Large intestine (tissue), 3 donors: Measurements from ENCODE around the gene ROR1. TPM values are rescaled to one million over a fixed set of nuclear protein-coding genes. Genes with fewer than 3 reads are reported as not detected.

Source experiments
- DNase-seq, 2 donors: peaks; one replicate each; pipeline versions ENCODE4 v3.0.0 to v3.0.0-alpha.2; 2013
- H3K27ac ChIP-seq: one replicate; pipeline ENCODE4 v1.5.1; 2013; ENCODE audit warnings: low read length
- H3K27me3 ChIP-seq: 2 replicates; pipeline ENCODE4 v1.6.1; 2013; ENCODE audit warnings: low read length; ENCODE audit not compliant: control insufficient read depth, insufficient read depth
- H3K36me3 ChIP-seq: 2 replicates; pipeline ENCODE4 v1.6.1; 2013; ENCODE audit warnings: low read length; ENCODE audit not compliant: control insufficient read depth, insufficient read depth
- H3K4me1 ChIP-seq: one replicate; pipeline ENCODE4 v1.6.1; 2013; ENCODE audit warnings: low read length; ENCODE audit not compliant: control insufficient read depth, insufficient read depth
- H3K4me3 ChIP-seq: one replicate; pipeline ENCODE4 v1.5.1; 2013; ENCODE audit warnings: low read length
- H3K9me3 ChIP-seq: one replicate; pipeline ENCODE4 v1.6.1; 2013; ENCODE audit warnings: mild to moderate bottlenecking, low read depth, low read length, moderate library complexity; ENCODE audit not compliant: control insufficient read depth
- WGBS: methylation state at CpG from one replicate; pipeline ENCODE4 v1.1.5; 2013; ENCODE audit warnings: low lambda C conversion rate; ENCODE audit not compliant: insufficient coverage; 5-methylcytosine and 5-hydroxymethylcytosine counted together
- polyA plus RNA-seq: library from polyadenylated mRNA; unstranded; fragments of 120-200 nt; gene quantifications from one replicate; pipeline ENCODE4 v1.2.1, GENCODE V29; 2013

The ROR1 gene
- polyA plus RNA-seq, 1 donor = 14.4 TPM

DNA sequence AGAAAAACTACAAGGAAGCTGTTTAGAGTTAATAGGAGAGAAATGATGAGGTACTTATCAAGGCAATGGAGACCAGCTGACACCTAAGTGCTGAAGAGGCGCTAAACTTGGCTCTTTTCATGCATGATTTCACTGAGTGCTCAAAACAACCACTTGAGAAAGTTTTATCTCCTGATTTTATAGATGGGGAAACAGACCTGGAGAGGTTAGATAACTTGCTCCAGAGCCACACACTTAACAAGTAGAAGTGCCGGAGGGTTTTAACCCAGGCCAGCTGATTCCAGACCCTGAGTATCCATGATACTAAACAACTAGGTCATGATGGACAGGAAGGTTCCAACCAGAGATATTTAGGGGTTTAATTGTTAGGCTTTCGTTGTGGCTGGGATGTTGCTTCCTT lies 455.5 kb downstream of the ROR1 start:
- WGBS = no CpG with 5 or more reads among the region's 3 CpGs
- no peak overlapping the region for H3K4me3 ChIP-seq
- H3K27ac ChIP-seq = no peak overlapping the region
- H3K27me3 ChIP-seq = no peaks in the 10 kb centered on the region
- no peaks in the 10 kb centered on the region for H3K9me3 ChIP-seq
- DNase-seq = no peak
- no peaks in the 10 kb centered on the region for H3K4me1 ChIP-seq
- no peaks in the 10 kb centered on the region for H3K36me3 ChIP-seq

Other genes with a start within 250 kb of the ROR1 start
- 55.7 TPM for gene PGM1, start 180.6 kb upstream of the ROR1 start, polyA plus RNA-seq